Activated CD4-positive, alpha-beta T cell treated with anti-CD3 and anti-CD28 coated beads, Interleukin-2, Interleukin-4, amounts not matched to agents 100 ng/mL and 50 ng/mL, durations not matched to agents 16 hours and 8 hours (primary cell): ENCODE measurements around the gene STK38L.
A peak's percentile ranks its signal among the peaks of the same experiment; 100 is the strongest.

Source experiments
- DNase-seq: peaks from one replicate; pipeline ENCODE4 v3.0.0-alpha.2; 2020; ENCODE audit warnings: low spot score

STK38L gene

DNA sequence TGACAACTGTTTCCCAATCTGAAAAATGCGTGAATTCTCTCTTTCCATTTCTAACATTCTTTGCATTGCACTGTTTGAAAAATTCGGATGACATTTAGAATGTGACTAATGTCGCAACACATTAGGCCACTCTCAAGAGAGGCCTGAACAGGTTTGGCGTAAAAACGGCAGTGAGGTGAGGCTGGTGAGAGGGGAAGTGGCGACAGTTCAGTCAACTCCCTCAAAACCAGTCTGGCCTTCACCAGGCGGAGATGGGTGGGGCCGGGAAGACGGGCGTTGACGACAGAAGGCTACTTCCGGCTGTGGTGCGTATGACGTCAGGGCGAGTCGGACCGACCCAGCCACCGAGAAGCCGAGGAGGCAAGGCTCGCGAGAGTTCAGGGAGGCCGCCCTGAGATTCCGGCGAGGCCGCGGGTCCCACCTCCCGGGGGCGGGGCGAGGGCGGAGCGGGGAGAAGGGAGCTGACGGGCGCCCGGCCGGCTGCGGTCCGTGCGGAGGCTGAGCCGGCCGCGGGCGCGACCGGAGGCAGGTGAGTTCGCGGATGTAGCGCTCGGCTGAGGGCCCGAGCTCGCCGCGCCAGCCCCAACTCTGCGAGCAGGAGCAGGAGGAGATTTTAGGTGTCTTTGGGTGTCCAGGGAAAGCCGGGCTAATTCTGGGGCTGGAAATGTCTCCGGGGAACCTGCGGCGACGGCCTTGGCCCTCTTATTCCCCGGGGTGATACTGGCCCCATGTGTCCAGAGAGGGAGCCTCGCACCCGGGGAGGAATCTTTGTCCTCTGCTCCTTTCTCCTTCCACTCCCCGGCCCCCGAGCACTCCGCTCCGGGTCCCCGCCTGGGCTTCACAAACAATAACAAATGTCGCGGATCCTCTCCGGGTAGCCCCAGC, at the start of gene STK38L:
Gene STK38L, plus strand, starts transcription at position 483 of the 885 bp plus-strand sequence. CDS start 53,435 bp downstream, outside the sequence.
- DNase-seq = peak; percentile 97

DNA sequence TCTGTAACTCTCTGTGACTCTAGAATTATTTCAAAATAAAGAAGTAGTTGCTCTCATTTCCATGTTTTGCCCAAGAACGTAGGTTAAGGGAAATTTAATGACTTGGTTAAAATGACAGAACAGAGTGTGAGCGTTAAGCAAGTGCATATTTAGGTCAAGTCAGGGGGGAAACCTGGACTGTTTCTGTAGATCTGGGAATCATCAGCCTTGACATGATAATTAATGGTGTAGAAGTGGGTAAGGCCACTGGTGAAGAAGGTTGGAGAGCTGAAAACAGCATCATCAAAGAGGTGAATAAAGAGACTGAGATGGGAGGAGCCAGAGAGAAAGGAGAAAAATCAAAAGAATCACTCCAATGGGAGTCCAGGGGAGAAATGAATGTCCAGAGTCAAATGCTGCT, 49.4 kb upstream of the STK38L start:
- DNase-seq = no peak

DNA sequence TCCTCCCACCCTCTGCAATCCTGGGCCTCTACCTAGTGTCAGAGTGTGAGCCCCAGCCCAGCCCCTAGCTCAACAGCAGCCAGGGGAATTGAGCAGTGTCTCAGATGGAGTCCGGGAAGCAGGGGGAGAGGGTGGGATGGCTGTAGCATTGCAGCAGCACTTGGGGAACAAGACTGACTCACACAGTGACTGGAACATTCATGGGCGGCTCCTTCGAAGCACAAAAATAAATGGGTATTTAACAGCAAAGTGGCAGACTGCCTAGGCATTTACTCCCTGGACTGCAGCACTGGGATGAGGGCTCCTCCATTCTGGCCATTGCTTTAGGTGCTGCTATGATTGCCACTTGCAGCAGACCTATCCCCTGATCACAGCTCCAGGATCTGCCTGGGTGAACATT, 46.0 kb upstream of the STK38L start:
- no peak for DNase-seq

DNA sequence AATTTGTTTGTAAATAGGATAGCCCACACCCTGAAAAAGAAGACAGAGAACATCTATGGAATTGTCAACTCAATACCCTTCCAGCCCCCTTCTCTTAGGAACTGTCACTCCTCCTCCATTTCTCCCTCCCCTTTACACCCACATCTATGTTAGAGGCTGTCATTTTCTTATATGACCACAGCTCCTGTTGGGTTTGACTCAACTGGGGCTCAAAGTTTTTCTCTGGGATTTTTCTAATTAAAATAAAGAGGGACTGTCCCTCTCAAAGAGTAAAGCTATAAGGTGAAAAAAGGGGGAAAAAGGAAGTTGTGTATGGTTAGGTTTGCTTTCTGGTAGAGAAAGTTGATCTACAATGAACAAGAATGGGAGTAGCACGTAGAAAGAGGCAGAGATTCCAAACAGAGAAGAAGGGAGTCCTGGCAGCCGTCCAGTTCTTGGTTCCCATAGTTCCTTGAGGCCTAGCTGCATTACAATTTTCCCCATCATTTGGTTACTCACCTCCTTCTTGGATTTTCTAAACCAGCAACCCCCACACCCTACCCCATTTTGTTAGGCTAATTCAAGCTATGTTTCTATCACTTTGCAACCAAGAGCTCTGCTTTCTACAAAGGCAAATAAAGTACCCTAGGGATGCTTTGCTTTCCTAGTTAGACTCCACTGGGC, 44.3 kb upstream of the STK38L start:
- no peak for DNase-seq

DNA sequence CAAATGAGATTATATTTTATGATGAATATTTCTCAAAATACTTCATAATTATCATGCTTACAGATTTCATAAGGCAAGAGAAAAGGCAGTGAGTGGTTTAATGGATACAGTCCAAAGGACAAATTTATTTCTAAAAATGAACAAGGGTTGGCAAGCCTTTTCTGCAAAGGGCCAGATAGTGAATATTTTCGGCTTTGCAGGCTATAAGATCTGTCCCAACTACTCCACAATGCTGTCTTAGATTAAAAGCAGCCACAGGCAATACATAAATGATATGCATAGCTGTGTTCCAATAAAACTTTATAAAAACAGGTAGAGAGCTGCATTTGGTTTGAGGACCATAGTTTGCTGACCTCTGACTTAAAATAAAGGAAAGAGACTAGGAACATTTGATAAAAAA, 42.9 kb upstream of the STK38L start:
- DNase-seq = no peak

DNA sequence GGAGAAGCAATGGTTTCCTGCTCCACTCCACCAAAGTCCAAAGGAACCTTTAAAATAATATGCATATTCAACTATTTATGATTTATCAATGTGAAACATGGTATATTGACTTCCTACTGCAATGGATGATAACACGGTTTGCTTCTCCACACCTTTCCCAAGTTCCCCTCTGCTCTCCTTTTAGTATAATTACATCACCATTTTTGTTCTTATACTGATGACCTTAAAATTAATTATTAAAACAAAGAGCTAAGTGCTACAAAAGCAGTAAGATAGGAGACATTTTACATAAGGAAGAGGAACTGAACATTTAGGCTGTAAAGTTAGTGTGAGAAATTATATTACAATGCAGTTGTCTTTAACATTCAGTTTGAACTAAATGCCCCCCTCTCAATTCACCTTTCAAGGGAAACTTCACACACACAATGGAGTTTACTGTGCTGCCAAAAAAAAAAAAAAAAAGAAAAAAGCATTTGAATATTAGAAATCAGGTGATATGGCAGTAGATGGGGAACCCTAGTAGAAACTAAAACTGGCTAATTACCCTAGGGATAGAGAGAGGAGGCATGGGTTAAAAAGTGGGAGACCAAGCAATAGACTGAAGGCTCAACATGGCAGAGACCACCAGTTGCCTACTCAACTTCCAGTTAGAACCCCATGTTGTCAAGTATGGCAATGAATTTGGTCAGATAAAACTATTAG, 37.1 kb upstream of the STK38L start:
- DNase-seq = no peak

DNA sequence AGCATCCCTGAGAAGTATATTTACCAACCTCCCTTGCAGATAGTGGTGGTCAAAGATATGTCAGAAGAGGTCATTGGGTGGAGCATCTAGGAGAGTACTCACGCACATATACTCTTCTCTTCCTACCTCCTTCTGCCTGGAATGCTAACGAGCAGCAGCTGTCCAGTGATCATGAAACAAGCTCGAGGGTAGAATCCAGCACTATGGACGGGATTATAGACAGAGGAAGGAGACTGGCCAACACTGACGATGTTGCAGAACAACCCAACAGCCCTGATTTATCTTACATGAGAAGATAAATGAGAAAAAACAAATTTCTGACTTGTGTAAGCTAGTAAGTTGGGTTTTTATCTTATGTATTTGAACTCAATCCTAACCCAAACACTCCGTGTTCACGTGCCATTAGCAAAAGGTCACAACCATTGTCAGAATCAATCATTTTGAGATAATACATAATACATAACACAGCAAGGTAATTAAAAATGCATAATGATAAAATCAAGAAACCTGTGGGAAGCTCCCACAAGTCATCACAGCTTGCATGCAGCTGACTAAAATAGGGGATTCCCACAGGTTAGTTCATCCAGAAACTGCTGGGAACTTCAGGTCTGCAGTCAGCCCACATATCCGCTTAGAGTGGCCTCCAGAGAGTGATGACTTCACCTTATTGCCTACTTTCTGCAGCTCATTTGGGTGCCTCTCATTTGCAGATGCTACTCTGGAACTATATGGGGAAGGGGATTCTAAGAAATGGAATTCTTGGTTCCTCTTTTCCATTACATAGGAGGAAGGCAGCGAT, 36.3 kb upstream of the STK38L start:
- DNase-seq = peak; percentile 85

DNA sequence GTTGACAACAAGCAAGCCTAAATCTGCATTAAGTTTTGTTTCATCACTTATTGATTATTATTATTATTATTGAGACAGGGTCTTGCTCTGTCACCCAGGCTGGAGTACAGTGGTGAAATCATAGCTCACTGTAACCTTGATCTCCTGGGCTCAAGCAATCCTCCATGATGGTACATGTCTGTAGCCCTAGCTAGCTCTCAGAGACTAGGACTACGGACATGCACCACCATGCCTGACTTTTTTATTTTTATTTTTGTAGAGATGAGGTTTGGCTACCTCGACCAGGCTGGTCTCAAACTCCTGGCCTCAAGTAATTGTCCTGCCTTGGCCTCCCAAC, 35.7 kb upstream of the STK38L start:
- no peak for DNase-seq

DNA sequence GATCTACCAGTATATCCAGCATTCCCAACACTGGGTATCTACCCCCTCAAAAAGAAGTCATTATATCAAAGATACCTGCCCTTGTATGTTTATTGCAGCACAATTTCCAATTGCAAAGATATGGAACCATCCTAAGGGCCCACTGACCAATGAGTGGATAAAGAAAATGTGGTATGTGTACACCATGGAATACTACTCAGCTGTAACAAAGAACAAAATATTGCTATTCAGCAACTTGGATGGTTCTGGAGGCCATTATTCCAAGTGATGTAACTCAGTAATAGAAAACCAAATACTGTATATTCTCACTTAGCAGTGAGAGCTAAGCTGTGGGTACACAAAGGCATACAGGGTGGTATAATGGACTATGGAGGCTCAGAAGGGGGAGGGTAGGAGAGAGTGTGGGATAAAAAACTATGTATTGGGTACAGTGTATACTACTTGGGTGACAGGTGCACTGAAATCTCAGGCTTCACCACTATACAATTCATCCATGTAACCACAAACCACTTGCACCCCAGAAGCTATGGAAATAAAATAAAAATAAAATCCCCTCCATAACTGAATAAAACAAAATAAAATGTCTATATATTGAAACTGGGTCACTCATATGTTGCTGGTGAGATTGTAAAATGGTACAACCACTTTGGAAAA, 34.7 kb upstream of the STK38L start:
- no peak for DNase-seq

DNA sequence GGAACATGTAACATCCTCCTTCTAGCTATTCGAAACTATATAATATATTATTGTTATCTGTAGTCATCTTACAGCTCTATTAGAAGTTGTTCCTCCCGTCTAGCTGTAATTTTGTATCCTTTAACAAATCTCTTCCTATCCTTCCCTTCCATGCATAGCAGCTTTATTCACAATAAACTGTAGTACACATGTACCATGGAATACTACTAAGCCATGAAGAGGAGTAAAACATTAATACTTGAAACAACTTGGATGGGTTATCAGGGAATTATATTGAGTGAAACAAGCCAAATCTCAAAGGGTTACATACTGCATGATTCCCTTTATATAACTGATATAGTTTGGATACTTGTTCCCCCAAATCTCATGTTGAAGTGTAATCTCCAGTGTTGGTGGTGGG, 33.9 kb upstream of the STK38L start:
- no peak for DNase-seq

DNA sequence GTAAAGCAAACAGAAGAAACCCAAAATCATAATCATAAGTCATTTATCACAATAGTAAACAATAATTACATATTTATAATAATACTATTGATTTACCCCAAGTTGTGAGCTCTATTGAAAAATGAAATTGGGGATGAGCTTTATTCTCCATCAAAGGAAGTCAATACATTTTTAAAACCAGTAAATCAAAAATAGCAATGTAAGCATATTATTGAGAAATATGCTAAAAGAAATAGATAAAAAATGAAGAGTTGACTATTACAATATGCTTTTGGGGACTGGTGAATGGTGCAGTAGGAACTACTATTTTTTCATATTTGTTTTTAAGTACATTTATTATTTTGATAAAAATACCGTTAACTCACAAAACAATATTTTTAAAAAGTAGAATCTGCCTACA, 31.2 kb upstream of the STK38L start:
- no peak for DNase-seq

DNA sequence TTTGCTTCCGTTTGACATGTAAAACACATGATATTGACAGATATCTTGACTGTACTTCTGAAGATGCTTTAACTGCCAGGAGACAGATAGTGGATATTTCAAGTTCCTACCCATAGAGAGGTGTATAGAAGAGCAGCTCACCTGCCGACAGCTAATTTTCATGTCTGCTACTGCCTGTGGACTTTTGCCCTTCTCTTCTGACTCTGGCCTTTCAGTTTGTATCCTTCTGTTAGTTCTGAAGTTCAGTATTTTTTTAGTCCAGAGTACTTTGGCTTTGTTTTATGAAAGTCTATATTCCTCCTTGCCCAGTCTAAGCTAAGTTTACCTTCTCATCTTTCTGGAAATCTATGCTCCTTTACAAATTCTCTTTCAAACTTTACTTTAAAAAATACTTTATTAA, 30.8 kb upstream of the STK38L start:
- DNase-seq = no peak

DNA sequence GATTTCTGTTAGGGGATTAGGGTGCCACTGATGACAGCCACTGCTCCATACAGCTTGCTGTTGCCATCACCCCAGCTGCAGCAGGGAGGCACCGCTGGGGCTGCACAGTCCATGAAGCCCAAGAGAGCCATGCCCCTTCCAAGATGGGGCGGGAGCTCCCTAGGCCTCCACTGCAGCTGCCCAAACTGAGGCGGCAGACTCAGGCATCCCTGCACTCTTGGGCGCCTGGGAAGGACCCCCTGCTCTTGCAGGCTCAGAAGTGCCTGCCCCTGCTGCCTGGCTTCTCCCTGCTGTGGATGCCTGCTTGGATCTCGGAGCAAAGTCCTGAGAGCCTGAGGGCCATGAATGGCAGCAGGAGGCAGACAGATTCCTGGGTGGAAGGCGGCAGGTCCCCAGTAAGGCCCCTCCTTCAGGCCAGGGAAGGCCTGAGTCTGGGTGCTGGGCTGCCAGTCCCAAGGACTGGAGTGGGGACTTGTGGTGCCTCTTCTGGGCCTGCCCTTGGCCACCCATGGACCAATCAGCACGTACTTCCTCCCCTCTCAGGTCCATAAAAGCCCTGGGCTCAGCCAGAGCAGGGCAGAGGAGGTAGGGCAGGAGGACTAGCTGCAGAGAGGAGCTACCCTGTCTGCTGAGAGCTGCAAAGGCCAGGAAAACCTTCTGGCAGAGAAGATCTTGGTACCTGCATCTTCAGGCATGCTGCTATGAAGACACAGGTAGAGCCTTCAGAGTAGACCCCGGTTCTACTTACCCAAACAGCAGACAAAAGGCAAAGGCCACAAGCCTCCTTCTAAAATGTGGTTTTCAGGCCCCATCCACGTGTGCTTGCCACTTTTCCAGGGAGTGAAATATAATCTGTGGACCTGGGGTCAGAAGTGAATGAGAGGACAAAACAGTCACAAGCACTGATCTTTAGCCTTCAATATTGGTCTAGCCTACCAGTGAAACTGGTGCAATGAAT, 30.0 kb upstream of the STK38L start:
- no peak for DNase-seq

DNA sequence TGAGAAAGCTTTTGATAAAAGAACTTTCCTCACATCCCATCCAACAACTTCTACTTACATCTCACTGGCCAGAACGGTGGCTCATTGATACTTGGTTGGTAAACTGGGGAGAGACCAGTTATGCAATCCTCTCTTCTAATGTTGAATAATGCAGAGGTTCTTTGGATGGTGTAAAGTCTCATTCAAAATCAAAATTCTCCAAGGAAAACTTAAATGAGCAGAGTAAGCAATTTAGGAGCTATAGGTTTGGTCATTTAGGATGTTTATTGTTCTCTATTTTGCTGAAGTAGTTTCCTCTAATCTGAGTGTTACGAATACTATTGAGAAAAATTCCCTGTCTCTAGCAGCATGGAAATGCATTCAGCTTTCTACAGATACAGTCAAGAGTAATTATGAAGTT, 26.5 kb upstream of the STK38L start:
- no peak for DNase-seq

DNA sequence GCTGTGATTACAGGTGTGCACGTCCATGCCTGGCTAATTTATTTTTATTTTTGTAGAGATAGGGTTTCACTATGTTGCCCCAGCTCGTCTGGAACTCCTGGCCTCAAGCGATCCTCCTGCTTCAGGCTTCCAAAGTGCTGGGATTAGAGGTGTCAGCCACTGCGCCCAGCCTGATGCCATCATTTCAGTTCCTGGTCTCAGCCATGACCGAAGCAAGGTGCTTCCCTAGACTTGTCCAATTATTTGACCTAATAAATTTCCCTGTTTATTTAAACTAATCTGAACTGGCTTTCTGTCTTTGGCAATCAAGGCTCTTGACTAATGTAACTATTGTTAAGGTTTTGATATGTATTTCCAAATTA, 24.4 kb upstream of the STK38L start:
- DNase-seq = no peak

DNA sequence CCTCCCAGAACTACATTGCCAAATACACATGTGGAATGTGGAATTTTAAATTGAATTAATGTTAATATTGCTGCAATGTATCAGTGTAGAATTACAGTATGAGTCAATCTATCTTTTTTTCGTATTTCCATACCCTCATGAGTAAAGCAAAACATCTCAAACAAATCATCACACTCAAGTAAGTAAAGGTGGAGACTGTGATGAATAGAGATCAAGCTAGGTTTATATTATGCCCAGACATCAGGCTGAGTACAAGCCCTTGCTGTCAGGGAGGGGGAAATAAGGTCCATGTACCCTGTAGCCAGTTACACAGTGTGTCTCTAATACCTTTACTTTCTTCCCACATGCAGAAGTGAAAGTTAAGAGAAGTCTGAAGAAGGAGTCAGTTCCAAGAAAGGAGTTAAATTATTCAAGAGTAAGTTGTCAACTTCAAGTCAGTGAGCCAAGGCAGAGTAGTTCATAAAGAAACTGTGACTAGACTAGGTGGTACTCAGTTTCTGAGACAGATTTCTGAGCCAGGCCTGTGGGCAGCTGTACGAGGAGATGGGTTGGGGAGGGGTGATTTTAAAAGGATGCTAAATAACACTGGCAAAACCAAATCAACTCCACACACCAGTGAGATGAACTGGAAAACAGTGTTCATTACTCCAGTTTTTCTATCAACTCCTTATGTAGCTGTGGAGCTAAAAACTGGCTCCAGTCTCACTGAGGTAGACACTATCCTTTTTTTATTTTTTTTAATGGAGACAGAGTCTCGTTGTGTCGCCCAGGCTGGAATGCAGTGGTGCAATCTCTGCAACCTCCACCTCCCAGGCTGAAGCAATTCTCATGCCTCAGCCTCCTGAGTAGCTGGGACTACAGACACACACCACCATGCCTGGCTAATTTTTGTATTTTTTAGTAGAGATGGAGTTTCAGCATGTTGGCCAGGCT, 23.8 kb upstream of the STK38L start:
- DNase-seq = peak; percentile 67

DNA sequence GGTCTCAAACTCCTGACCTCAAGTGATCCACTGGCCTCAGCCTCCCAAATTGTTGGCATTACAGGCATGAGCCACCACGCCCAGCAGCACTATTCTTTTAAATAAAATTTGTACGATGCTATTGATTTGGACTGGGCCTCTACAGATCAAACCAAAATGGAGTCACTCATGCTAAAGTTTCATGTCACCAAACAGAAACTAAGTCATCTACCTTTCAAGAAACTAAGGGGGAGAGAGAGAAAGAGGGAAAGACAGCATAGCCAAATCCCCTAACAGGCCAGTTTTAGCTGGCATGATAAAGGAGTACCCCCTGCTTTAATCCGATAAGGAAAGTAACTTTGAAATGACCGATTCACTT, 23.1 kb upstream of the STK38L start:
- DNase-seq = no peak

DNA sequence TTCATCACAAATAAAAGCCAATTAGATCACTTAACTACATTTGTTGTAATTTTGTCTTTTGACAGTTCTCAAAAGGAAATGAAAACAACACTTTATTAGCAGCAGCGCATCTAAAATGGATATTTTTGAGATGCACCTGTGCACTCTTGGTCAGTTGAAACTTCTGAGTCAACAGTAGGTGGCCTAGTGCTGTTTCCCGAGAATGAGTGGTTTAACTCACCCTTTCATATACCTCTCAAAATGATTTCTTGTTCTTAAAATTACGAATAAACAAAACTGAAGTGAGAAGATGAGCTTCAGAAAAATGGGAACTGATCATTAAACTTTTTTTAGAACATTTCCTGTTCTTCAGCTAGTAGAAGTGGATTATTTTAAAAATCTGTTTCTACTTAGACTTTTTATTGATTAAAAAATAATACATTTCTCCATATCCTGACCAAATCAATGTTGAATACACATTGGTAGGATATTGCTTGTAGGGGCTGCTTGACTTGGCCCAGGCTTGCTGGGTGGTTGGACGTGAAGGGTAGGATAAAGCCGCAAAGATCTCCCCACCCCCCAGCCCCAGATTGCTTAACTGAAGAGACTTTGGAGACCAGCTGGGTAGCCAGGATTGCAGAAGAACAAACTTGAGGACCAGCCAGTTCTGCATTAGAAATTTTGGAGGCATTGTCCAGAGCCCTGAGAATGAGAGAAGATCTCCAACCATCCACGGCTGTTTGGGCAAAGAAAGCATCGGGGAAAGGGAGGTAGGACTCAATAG, 22.3 kb upstream of the STK38L start:
- DNase-seq = peak; percentile 56

DNA sequence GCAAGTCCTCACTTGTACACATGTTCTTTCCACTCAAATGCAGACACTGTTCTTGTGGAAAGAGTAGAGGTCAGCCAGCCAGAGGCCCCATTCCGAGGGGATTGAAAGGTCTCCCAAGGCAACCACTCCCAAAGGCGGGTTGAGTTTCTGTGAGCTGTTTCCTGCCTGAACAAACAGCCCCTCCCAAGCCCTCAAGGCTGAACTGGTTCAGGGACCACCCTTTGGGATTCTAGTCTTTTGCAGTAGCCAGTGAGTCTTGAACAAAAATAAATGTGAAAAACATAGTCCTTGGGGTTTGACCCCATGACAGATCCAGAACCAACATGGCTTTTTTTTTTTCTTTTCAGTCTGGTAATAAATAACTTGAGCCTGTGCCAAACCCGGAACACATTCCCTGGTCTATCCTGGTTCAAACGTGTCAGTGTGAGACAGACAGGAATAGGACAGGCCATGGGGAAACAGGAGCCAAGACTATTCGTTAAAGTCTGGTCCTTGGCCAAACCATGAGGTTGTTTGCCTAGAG, 17.6 kb upstream of the STK38L start:
- no peak for DNase-seq
